HG03108 (cell line): ENCODE measurements around the gene ATP8B1.

Experiments used
- ATAC-seq: cut with Tn5 transposase; IDR thresholded peaks from one replicate; pipeline ENCODE4 v1.9.1; 2021; ENCODE audit warnings: moderate library complexity; ENCODE audit not compliant: unreplicated experiment

ATP8B1 gene

GRCh38 chr18:57631697-57632096, 171.4 kb downstream of the ATP8B1 start:
- ATAC-seq = no peak

GRCh38 chr18:57630754-57631595, 172.1 kb downstream of the ATP8B1 start:
- ATAC-seq = peak; percentile 45

- ATAC-seq = peak; percentile 88
Observed at GRCh38 chr18:57630002-57630753, 172.9 kb downstream of the ATP8B1 start.

- ATAC-seq = no peak
Observed at GRCh38 chr18:57629422-57629821, 173.7 kb downstream of the ATP8B1 start.

GRCh38 chr18:57627488-57627887, 175.6 kb downstream of the ATP8B1 start:
- ATAC-seq = no peak

GRCh38 chr18:57624988-57625387, 178.1 kb downstream of the ATP8B1 start:
- no peak for ATAC-seq

- ATAC-seq = peak; percentile 8
Observed at GRCh38 chr18:57621246-57621604, 181.9 kb downstream of the ATP8B1 start.

- ATAC-seq = no peak
Observed at GRCh38 chr18:57619876-57620275, 183.2 kb downstream of the ATP8B1 start.

- no peak for ATAC-seq
Observed at GRCh38 chr18:57618910-57619309, 184.2 kb downstream of the ATP8B1 start.

- ATAC-seq = no peak
Observed at GRCh38 chr18:57603871-57604270, 199.2 kb downstream of the ATP8B1 start.
